Endothelial cell of umbilical vein (primary cell): ENCODE measurements around the gene CHST11. TPM values are rescaled to one million over a fixed set of nuclear protein-coding genes. Genes with fewer than 3 reads are reported as not detected.

Source experiments
- BruUV-seq: library from RNA; stranded (reverse); fragments of 400-500 nt; replicated peaks from 2 replicates; lab custom pipeline; 2021; lab: Mats Ljungman, UMichigan
- CTCF ChIA-PET: fragments of 300-600, 350-600 bp; sonication (Branson Sonifier 250); formaldehyde crosslinking; loops from one replicate; lab custom pipeline; 2021; ENCODE audit warnings: antibody characterized with exemption, inconsistent platforms; lab: Charles Lee
- POLR2A ChIA-PET: fragments of 300-600, 350-600 bp; sonication (Branson Sonifier 250); formaldehyde crosslinking; loops from one replicate; lab custom pipeline; 2021; ENCODE audit warnings: antibody characterized with exemption, inconsistent platforms; lab: Charles Lee
- DNase-seq: peaks from one replicate; pipeline ENCODE4 v3.0.0-alpha.2; 2011; ENCODE audit warnings: low read depth, low spot score
- FAIRE-seq: peaks from 2 replicates; lab custom pipeline; 2011; peaks lifted over from hg19 to GRCh38; lab: Jason Lieb, UNC
- H2AFZ ChIP-seq: 2 replicates; pipeline ENCODE4 v1.6.0; 2012; ENCODE audit warnings: low read depth, low read length, control low read depth, inconsistent platforms
- H3K27ac ChIP-seq: 2 replicates; pipeline ENCODE4 v1.5.1; 2011; ENCODE audit warnings: low read depth, mild to moderate bottlenecking, control low read depth, low read length, moderate library complexity; ENCODE audit not compliant: insufficient read depth
- H3K27me3 ChIP-seq, 2 experiments: 2 replicates each; pipeline versions ENCODE4 v1.6.0 to v1.6.1; 2011; ENCODE audit warnings: low read length in 2 of 2, mixed read lengths in 1 of 2; ENCODE audit not compliant: control insufficient read depth in 2 of 2, insufficient read depth in 2 of 2
- H3K36me3 ChIP-seq, 2 experiments: 2 replicates in 1 of 2; 3 replicates in 1 of 2; pipeline ENCODE4 v1.5.1; 2011; ENCODE audit warnings: low read length in 2 of 2, mild to moderate bottlenecking in 1 of 2, moderate library complexity in 1 of 2; ENCODE audit not compliant: control insufficient read depth in 2 of 2, insufficient read depth in 2 of 2; ENCODE audit errors: extremely low read depth in 1 of 2
- H3K4me1 ChIP-seq: 3 replicates; pipeline ENCODE4 v1.5.1; 2011; ENCODE audit warnings: mild to moderate bottlenecking, low read length; ENCODE audit not compliant: control insufficient read depth, insufficient read depth; ENCODE audit errors: extremely low read depth
- H3K4me2 ChIP-seq: 2 replicates; pipeline ENCODE4 v1.6.1; 2011; ENCODE audit warnings: low read length, control low read depth, mixed read lengths; ENCODE audit not compliant: insufficient read depth
- H3K4me3 ChIP-seq, 3 experiments: fragments of 200-600 bp in 1 of 3; sonication (generic), shearing (Covaris generic) in 1 of 3; replicated peaks in 1 of 3; 2 replicates each; pipeline ENCODE4 v1.5.1; 2011 to 2016; ENCODE audit warnings: control low read depth in 3 of 3, low read length in 3 of 3, mild to moderate bottlenecking in 2 of 3, inconsistent platforms in 1 of 3, low read depth in 1 of 3, moderate library complexity in 1 of 3; ENCODE audit not compliant: insufficient read depth in 1 of 3
- H3K79me2 ChIP-seq: 2 replicates; pipeline ENCODE4 v1.6.0; 2012; ENCODE audit warnings: low read length, inconsistent platforms; ENCODE audit not compliant: control insufficient read depth, insufficient read depth
- H3K9ac ChIP-seq: replicated peaks from 2 replicates; pipeline ENCODE3; 2011; ENCODE audit warnings: low read length, control low read depth; ENCODE audit not compliant: insufficient read depth; ENCODE audit errors: extremely low read depth
- H3K9me1 ChIP-seq: replicated peaks from 3 replicates; pipeline ENCODE4 v1.6.0; 2011; ENCODE audit warnings: mild to moderate bottlenecking, low read length; ENCODE audit not compliant: control insufficient read depth, insufficient read depth; ENCODE audit errors: extremely low read depth
- H3K9me3 ChIP-seq: replicated peaks from 2 replicates; pipeline ENCODE4 v1.5.1; 2012; ENCODE audit warnings: low read length, inconsistent platforms; ENCODE audit not compliant: control insufficient read depth, insufficient read depth
- H4K20me1 ChIP-seq: replicated peaks from 2 replicates; pipeline ENCODE3; 2011; ENCODE audit warnings: mild to moderate bottlenecking, low read length; ENCODE audit not compliant: control insufficient read depth, insufficient read depth; ENCODE audit errors: extremely low read depth
- EZH2 ChIP-seq: IDR thresholded peaks from 2 replicates; pipeline ENCODE4 v1.6.1; 2012; ENCODE audit warnings: borderline replicate concordance, low read depth, mild to moderate bottlenecking, moderate library complexity, low read length, inconsistent platforms; ENCODE audit not compliant: severe bottlenecking
- FOS ChIP-seq: IDR thresholded peaks from 2 replicates; pipeline ENCODE4 v1.6.1; 2011; ENCODE audit warnings: mild to moderate bottlenecking, low read length, moderate library complexity, borderline replicate concordance; ENCODE audit not compliant: insufficient read depth
- GATA2 ChIP-seq: IDR thresholded peaks from 2 replicates; pipeline ENCODE4 v1.7.0; 2011; ENCODE audit warnings: low read depth, mild to moderate bottlenecking, moderate library complexity, mixed read lengths, low read length; ENCODE audit not compliant: insufficient read length, insufficient read depth
- JUN ChIP-seq: IDR thresholded peaks from 2 replicates; pipeline ENCODE4 v1.6.1; 2011; ENCODE audit warnings: borderline replicate concordance, low read depth; ENCODE audit not compliant: insufficient read length, insufficient read depth
- MYC ChIP-seq: IDR thresholded peaks from one replicate; pipeline ENCODE4 v1.6.1; 2011; ENCODE audit warnings: mild to moderate bottlenecking, low read depth, low read length
- POLR2A ChIP-seq: IDR thresholded peaks from 2 replicates; pipeline ENCODE4 v1.6.1; 2012; ENCODE audit warnings: low read depth, mild to moderate bottlenecking, control low read depth, low read length
- POLR2AphosphoS5 ChIP-seq: IDR thresholded peaks from 2 replicates; pipeline ENCODE4 v1.6.1; 2012; ENCODE audit warnings: low read depth, mild to moderate bottlenecking, control low read depth, low read length, moderate library complexity; ENCODE audit not compliant: insufficient read depth
- dilution Hi-C: fragments of 300-500 bp; cut with MboI; formaldehyde crosslinking; loops from one replicate; pipeline ENCODE4 v1.15.0; 2019; ENCODE audit warnings: low sequenced_read_pairs; ENCODE audit not compliant: extremely low pct_ligation_motif_present
- intact Hi-C: fragments of 100-400 bp; cut with micrococcal nuclease; formaldehyde crosslinking; loops from one replicate; pipeline ENCODE4 v1.10.0; 2022
- polyA plus RNA-seq, 4 experiments: library from polyadenylated mRNA; depleted of rRNA in 3 of 4; stranded (reverse) in 3 of 4; unstranded in 1 of 4; fragments of >200 nt; gene quantifications; 2 replicates each; pipeline versions ENCODE4 v1.2.1 to v1.2.3, GENCODE V29; 2011 to 2012; ENCODE audit warnings: missing spikeins in 1 of 4
- total RNA-seq: library from RNA; stranded (reverse); gene quantifications from 2 replicates; pipeline ENCODE4 v1.2.3, GENCODE V29; 2021
- TF ChIP-seq, protein P1 (sequence below), 2 donors: IDR thresholded peaks; 1 replicate in 1 of 2; 2 replicates in 1 of 2; pipeline ENCODE4 v1.5.1; 2011; ENCODE audit warnings: low read length in 2 of 2, mild to moderate bottlenecking in 2 of 2, moderate library complexity in 2 of 2, control low read depth in 1 of 2, inconsistent platforms in 1 of 2, low read depth in 1 of 2; ENCODE audit not compliant: insufficient read depth in 1 of 2; ENCODE audit errors: extremely low read depth in 1 of 2
- TF ChIP-seq, protein P2 (sequence below): IDR thresholded peaks from 2 replicates; pipeline ENCODE4 v1.6.1; 2011; ENCODE audit not compliant: insufficient read depth, insufficient read length

CHST11 gene
- total and polyA plus RNA-seq, 2 donors (not counting 3 experiments of a cell fraction or from before 2014, with no cell fraction given): 19.7 to 20.9 TPM

DNA sequence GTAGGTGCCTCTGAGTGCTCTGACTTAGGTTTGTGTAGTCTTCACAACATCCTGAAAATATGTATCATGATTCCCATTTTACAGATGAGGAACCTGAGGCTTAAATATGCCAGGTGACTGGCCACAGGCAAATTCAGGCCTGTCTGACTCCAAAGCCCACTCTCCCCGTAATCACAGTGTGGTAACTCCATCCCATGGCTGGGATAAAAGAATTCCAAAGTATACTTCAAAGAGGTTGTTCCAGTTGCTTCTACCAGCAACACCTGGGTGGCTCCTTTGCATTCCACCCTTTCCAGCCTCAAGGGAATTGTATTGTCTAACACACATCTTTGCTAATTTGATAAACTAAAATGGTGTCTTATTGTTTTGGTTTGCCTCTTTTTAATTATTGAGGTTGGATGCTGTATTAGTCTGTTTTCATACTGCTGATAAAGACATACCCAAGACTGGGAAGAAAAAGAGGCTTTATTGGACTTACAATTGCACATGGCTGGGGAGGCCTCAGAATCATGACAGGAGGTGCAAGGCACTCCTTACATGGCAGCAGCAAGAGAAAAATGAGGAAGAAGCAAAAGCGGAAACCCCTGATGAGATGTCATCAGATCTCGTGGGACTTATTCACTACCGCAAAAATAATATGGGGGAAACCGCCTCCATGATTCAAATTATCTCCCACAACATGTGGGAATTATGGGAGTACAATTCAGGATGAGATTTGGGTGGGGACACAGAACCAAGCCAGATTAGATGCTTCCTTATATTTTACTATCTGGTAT is 9.9 kb upstream of the CHST11 start:
- no peaks in the 10 kb centered on the region for H3K36me3 ChIP-seq
- BruUV-seq: no TSS peak
- no peaks in the 10 kb centered on the region for H3K9me3 ChIP-seq
- no peak for FAIRE-seq
- no peak overlapping the region for H2AFZ ChIP-seq
- intact Hi-C loops: no loop called here
- no peak for DNase-seq
- no peak overlapping the region for H3K4me3 ChIP-seq
- ChIA-PET POLR2A (no interaction called here), CTCF (interaction anchor here (0.9 to 1.1 kb wide), 2 partner anchors 10 to 65 kb away, joined by 3 read pairs; partner anchors contain the start of gene CHST11)
- TF ChIP-seq POLR2AphosphoS5 (no peak), MYC (no peak)
- no peak overlapping the region for H3K4me2 ChIP-seq
- no peaks in the 10 kb centered on the region for H4K20me1 ChIP-seq
- no peaks in the 10 kb centered on the region for H3K9me1 ChIP-seq
- H3K4me1 ChIP-seq: no peaks in the 10 kb centered on the region
- no peak overlapping the region for H3K9ac ChIP-seq
- no peak overlapping the region for H3K27ac ChIP-seq
- dilution Hi-C loops: no loop called here
- H3K79me2 ChIP-seq: no peaks in the 10 kb centered on the region
- peaks cover 0 to 4% of the 10 kb centered on the region in 2 experiments for H3K27me3 ChIP-seq

DNA sequence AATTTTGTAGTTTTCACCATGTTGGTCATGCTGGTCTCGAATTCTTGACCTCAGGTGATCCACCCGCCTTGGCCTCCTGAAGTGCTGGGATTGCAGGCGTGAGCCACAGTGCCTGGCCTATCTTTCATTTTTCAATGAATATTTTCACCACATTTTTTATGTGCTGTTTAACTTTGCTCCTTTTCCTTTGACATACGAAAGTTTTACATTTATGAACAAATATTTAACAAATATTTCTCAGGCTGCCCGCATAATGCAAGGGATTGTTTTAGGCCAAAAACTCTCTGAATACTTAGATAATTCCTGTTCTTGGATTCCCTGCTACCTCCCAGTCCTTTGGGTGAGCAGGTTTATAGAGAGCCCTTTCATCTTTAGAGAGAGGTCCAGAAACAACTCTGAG is 8.7 kb upstream of the CHST11 start:
- no peak overlapping the region for H3K4me2 ChIP-seq
- no peaks in the 10 kb centered on the region for H3K36me3 ChIP-seq
- intact Hi-C loops (no loop called here), dilution Hi-C loops (no loop called here)
- no peak for FAIRE-seq
- no peak overlapping the region for H3K9ac ChIP-seq
- no peak for TF ChIP-seq POLR2AphosphoS5
- TF ChIP-seq, protein P1, sequence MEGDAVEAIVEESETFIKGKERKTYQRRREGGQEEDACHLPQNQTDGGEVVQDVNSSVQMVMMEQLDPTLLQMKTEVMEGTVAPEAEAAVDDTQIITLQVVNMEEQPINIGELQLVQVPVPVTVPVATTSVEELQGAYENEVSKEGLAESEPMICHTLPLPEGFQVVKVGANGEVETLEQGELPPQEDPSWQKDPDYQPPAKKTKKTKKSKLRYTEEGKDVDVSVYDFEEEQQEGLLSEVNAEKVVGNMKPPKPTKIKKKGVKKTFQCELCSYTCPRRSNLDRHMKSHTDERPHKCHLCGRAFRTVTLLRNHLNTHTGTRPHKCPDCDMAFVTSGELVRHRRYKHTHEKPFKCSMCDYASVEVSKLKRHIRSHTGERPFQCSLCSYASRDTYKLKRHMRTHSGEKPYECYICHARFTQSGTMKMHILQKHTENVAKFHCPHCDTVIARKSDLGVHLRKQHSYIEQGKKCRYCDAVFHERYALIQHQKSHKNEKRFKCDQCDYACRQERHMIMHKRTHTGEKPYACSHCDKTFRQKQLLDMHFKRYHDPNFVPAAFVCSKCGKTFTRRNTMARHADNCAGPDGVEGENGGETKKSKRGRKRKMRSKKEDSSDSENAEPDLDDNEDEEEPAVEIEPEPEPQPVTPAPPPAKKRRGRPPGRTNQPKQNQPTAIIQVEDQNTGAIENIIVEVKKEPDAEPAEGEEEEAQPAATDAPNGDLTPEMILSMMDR (IDR thresholded peaks at IDR 0.05; ENCODE audit: extremely low read depth in 1 of 2, insufficient read depth in 1 of 2, low read depth in 1 of 2, low read length in 2 of 2): no peak
- no peak for TF ChIP-seq JUN
- TF ChIP-seq MYC: no peak
- no peak for TF ChIP-seq FOS
- TF ChIP-seq, protein P2, sequence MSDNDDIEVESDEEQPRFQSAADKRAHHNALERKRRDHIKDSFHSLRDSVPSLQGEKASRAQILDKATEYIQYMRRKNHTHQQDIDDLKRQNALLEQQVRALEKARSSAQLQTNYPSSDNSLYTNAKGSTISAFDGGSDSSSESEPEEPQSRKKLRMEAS: no peak
- TF ChIP-seq GATA2: no peak
- TF ChIP-seq EZH2: no peak
- TF ChIP-seq POLR2A: no peak
- H3K4me3 ChIP-seq: no peak overlapping the region
- H3K79me2 ChIP-seq: no peaks in the 10 kb centered on the region
- no peaks in the 10 kb centered on the region for H3K9me1 ChIP-seq
- no peak for DNase-seq
- ChIA-PET CTCF (interaction anchor here (1.7 to 2.4 kb wide), 2 partner anchors 8 to 66 kb away, joined by 5 to 14 read pairs; no protein-coding TSS in a partner anchor), POLR2A (no interaction called here)
- no TSS peak for BruUV-seq
- no peak overlapping the region for H3K27ac ChIP-seq
- no peaks in the 10 kb centered on the region for H3K9me3 ChIP-seq
- no peak overlapping the region for H2AFZ ChIP-seq
- H4K20me1 ChIP-seq: no peaks in the 10 kb centered on the region
- H3K27me3 ChIP-seq: peaks cover 0 to 4% of the 10 kb centered on the region in 2 experiments
- H3K4me1 ChIP-seq: no peaks in the 10 kb centered on the region
